ACHN (cell line): ENCODE data around the gene PRR12.

Source experiments
- DNase-seq: peaks from one replicate; pipeline ENCODE4 v3.0.0-alpha.2; 2015
- in situ Hi-C: cut with HindIII; loops from 2 replicates; pipeline ENCODE4 v1.10.0; 2017; ENCODE audit warnings: low sequenced_read_pairs, low pct_ligation_motif_present, low pct_unique_long_range_greater_than_20kb

Gene PRR12

GRCh38 chr19:49652551-49653465 lies 61.8 kb downstream of the PRR12 start:
- no peak for DNase-seq
- in situ Hi-C loops, result no loop called here

DNA sequence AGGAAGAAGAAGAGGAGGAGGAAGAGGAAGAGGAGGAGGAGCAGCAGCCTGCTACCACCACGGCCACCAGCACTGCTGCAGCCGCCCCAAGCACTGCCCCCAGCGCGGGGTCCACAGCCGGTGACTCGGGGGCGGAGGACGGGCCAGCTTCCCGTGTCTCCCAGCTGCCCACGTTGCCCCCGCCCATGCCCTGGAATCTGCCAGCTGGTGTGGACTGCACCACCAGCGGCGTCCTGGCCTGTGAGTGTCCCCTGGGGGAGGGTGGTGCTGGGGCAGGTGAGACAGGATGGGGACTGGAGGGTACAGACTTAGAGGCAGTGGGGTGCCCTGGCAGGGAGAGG lies 62.5 kb downstream of the PRR12 start:
- no peak for DNase-seq
- in situ Hi-C loops, result no loop called here

GRCh38 chr19:49654581-49654980 lies 63.6 kb downstream of the PRR12 start:
- no peak for DNase-seq
- in situ Hi-C loops, result no loop called here

DNA sequence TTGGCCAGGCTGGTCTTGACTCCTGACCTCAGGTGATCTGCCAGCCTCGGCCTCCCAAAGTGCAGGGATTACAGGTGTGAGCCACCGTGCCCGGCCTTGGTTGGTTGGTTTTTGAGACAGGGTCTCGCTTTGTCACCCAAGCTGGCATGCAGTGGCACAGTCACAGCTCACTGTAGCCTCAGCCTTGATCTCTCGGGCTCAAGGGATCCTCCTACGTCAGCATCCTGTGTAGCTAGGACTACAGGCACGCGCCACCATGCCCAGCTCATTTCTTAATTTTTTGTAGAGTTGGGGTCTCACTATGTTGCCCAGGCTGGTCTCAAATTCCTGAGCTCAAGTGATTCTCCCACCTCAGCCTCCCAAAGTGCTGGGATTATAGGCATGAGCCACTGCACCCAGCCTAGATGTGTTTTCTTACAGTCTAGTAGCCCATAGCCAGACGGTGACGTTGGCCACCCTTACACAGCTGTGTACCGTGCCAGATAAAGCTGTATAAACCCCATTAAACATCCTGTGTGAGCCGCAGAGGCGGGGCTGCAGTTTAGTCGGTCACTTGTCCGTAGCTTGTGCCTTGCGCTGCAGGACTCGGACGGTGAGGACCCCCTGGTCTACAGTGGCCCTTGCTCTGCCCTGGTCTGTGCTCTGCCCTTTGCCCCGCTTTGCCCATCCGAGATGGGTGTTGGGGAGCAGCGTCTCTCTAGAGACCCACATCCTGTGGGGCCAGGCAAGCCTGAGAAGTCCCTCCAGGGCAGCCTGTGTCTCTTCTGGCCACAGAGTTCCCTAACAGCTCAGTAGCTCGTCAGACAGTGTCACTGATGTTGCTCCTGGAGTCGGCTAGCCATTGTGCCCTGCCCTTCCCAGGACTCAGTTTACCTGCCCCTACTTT lies 64.8 kb downstream of the PRR12 start:
- DNase-seq, result no peak
- in situ Hi-C loops, result no loop called here

- in situ Hi-C loops, result no loop called here
Measured at GRCh38 chr19:49656456-49657109, 65.6 kb downstream of the PRR12 start.

GRCh38 chr19:49657493-49658138 lies 66.6 kb downstream of the PRR12 start:
- in situ Hi-C loops, result no loop called here
- DNase-seq, result no peak

More at GRCh38 chr19:49656456-49657109, 65.6 kb downstream of the PRR12 start:
- no peak for DNase-seq

DNA sequence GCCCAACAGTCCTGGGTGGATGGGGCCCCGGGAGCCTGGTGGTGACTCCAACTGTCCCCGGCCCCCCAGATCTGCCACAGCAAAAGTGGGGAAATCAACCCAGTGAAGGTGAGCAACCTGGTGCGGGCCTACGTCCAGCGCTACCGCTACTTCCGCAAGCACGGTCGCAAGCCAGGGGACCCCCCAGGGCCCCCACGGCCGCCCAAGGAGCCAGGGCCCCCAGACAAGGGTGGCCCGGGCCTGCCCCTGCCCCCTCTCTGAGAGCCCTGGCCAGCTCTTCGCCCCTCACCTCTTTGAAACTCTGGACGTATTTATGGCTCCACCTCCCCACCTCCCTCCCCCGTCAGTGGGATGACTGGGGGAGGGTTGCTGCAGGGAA lies 67.1 kb downstream of the PRR12 start:
- in situ Hi-C loops, result no loop called here
- no peak for DNase-seq

DNA sequence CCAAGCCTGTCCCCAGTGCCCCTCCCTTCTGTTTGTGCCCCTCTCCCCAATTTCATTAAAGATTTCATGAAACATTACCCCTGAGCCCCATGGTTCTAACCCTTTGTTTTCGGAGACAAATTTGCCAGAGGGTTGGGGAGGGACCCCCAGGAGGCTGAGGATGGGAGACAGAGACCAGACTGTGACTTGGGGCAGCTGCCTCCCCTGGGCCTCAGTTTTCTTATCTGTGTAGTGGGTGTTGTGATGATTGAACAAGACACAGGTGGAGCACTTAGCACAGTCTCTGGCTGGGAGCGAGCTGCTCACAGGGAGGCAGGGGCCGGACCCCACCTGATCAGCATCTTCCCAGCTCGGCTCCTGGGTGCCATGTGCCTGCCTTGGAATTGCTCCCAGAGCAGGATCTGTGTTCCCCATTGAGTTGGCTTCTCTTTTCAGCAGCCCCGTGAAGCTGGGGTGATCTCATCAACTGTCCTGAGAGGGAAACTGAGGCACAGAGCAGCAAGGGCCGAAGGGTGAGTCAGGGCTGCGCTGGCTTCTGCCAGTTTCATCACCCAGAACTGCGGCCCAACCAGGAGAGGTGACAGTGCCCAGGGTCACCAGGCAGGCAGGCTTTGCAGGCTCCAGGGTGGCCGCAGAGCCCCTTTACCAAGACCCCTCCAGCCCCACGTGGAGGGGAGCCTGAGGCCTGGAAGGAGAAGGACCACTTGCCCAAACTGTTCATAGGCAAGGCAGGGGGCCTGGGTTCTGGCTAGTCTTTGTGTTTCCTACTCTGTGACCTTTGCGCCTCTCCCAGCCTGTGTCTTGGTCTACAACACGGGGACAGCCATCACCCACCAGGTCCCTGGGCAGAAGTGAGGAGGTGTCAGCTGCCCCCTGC lies 67.8 kb downstream of the PRR12 start:
- DNase-seq, result no peak
- in situ Hi-C loops, result no loop called here

DNA sequence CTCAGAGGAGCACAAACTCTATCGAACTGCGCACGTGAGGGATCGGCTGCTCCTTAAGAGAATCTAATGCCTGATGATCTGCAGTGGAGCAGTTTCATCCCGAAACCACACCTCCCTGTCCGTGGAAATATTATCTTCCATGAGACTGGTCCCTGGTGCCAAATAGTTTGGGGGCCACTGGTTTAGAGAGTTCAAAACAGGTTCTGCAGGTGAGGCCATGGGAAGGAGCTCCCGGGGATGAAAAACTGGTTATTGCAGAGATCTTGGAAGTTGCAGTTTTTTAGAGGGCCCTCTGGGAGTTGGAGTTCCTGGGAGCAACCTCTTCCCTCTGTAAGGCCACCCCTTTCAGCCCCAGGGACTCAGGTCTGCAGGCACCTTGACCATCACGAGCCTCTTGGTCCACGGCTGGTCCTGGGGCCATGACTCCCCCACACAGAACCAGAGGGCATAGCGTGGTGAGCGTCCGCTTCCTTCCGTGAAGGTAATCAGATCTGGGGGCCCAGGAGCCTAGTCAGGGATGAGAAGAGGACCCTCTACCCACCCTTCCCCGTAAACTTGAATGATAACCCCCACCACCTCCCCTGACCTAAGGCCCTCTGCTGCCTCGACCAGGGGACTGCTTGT lies 69.5 kb downstream of the PRR12 start:
- in situ Hi-C loops, result no loop called here
- no peak for DNase-seq

DNA sequence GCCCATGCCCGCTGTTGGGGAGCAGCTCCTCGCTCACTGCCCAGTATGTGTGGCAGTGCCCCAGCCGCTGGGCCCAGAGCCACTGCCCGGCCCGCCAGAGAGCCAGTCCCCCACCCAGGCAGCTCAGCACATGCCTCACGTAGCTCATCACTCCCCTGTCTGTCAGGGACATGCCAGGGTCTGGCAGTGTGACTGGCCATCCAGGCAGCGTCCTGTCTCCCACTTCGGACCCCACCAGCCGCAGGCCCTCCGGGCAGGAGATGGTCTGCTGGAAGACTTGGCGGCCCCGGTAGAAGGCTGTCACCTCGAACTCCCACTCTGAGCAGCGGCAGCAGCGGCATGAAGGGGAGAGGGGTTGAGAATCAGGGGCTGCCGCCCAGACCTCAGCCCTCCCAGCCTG lies 71.0 kb downstream of the PRR12 start:
- in situ Hi-C loops, result no loop called here
- no peak for DNase-seq

- no peak for DNase-seq
- in situ Hi-C loops, result no loop called here
Measured at GRCh38 chr19:49663224-49663623, 72.2 kb downstream of the PRR12 start.

GRCh38 chr19:49664171-49665035 lies 73.4 kb downstream of the PRR12 start:
- peak; percentile 77 for DNase-seq
- in situ Hi-C loops, result no loop called here

DNA sequence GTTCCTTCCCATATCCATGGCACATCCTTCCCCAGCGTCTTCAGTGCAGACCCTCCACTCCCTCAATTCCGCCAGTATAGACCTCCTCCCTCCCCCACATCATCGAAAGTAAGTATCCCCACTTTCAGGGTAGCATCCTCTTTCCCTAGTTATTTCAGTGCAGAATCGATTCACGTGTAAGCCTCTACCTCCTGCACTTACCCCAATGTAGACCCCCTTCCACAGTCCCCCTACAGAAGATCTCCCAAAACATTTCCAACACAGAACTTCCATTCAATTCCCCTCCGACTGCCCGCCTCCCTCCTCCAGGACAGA lies 74.0 kb downstream of the PRR12 start:
- DNase-seq, result no peak
- in situ Hi-C loops, result no loop called here

- in situ Hi-C loops, result no loop called here
- DNase-seq, result peak; percentile 95
Measured at GRCh38 chr19:49665351-49666119, 74.6 kb downstream of the PRR12 start, which contains the start of the genes BCL2L12 and IRF3. TSS of gene BCL2L12 (plus strand) at chr19:49665933. CDS start at chr19:49666693, 760 bp downstream. TSS of gene IRF3 (minus strand) at chr19:49665857. CDS start at chr19:49664838, 1,019 bp downstream.

GRCh38 chr19:49666120-49666444 lies 75.1 kb downstream of the PRR12 start:
- in situ Hi-C loops, result no loop called here

GRCh38 chr19:49667473-49667872 lies 76.5 kb downstream of the PRR12 start:
- no peak for DNase-seq
- in situ Hi-C loops, result no loop called here

More at GRCh38 chr19:49666120-49666444, 75.1 kb downstream of the PRR12 start:
- DNase-seq, result no peak
